ENCODE measurements around the gene LUC7L3.
"Not testable (repeated sequence)": the region's sequence is repeated elsewhere in the genome, so short reads cannot be mapped to it uniquely, and the experiment has no call there.

The LUC7L3 gene

GRCh38 chr17:50721194-50722010, 2.0 kb downstream of the LUC7L3 start:
- TF ChIP-seq, protein P1, sequence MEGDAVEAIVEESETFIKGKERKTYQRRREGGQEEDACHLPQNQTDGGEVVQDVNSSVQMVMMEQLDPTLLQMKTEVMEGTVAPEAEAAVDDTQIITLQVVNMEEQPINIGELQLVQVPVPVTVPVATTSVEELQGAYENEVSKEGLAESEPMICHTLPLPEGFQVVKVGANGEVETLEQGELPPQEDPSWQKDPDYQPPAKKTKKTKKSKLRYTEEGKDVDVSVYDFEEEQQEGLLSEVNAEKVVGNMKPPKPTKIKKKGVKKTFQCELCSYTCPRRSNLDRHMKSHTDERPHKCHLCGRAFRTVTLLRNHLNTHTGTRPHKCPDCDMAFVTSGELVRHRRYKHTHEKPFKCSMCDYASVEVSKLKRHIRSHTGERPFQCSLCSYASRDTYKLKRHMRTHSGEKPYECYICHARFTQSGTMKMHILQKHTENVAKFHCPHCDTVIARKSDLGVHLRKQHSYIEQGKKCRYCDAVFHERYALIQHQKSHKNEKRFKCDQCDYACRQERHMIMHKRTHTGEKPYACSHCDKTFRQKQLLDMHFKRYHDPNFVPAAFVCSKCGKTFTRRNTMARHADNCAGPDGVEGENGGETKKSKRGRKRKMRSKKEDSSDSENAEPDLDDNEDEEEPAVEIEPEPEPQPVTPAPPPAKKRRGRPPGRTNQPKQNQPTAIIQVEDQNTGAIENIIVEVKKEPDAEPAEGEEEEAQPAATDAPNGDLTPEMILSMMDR (conservative IDR thresholded peaks at IDR 0.05; ENCODE audit: control insufficient read depth, insufficient read depth, low read depth, low read length) = no peak
- H3K4me3 ChIP-seq (ENCODE audit: control insufficient read depth, low read depth, low read length) = peak overlapping the region; percentile 91
- DNase-seq (ENCODE audit: low read depth) = peak; percentile 33

GRCh38 chr17:50722746-50723145, 3.3 kb downstream of the LUC7L3 start:
- TF ChIP-seq, protein P1 (conservative IDR thresholded peaks at IDR 0.05; ENCODE audit: control insufficient read depth, insufficient read depth, low read depth, low read length) = no peak
- no peak overlapping the region for H3K4me3 ChIP-seq (ENCODE audit: control insufficient read depth, low read depth, low read length)
- DNase-seq (ENCODE audit: low read depth) = no peak

GRCh38 chr17:50724622-50725021, 5.2 kb downstream of the LUC7L3 start:
- H3K4me3 ChIP-seq (ENCODE audit: control insufficient read depth, low read depth, low read length) = not testable (repeated sequence)

DNA sequence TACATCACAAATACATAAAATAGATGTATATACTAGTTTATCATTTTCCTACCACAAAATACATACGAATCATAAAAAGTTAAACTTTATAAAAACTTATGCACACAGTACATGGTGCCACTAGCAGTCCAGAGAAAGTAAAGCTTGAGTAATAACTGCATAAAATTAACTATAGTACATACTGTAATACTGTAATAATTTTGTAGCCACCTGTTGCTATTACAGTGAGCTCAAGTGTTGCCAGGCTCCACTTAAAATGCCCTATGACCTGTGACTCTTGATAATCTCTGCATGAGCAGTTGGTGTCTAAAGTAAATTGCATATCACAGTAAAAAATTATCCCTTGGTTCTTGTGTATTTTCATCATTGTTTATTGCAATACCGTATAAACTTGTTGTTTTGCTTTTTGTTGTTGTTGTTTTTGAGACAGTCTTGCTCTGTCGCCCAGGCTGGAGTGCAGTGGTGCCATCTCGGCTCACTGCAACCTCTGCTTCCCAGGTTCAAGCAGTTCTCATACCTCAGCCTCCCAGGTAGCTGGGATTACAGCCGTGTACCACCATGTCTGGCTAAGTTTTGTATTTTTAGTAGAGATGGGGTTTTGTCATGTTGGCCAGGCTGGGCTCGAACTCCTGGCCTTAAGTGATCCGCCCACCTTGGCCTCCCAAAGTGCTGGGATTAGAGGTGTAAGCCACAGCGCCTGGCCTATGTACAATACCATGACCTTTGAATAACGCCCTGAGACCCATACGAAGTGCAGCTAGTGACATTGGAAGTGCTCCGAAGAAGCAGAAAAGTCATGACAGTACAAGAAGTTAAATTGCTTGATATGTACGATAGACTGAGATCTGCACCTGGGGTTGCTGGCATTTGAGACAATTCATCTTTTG, 6.6 kb downstream of the LUC7L3 start:
- no peak for DNase-seq (ENCODE audit: low read depth)
- TF ChIP-seq, protein P1 (conservative IDR thresholded peaks at IDR 0.05; ENCODE audit: control insufficient read depth, insufficient read depth, low read depth, low read length) = no peak
- H3K4me3 ChIP-seq (ENCODE audit: control insufficient read depth, low read depth, low read length) = no peak overlapping the region

More at GRCh38 chr17:50724622-50725021, 5.2 kb downstream of the LUC7L3 start:
- DNase-seq (ENCODE audit: low read depth) = not testable (repeated sequence)

DNA sequence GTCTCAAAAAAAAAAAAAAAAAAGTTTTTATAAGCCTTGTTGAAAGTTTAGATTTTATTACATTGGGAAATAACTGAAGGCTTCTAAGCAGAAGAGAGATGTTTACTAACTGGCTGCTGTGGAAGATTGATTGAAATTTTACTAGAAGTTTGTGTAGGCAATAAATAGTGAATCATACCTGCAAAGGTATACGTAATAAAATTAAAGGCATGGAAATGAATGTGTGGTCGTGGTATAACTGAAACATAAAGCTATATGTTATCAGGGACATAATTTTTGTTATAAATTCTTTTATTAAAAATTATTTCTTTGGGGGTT, 8.7 kb downstream of the LUC7L3 start:
- no peak overlapping the region for H3K4me3 ChIP-seq (ENCODE audit: control insufficient read depth, low read depth, low read length)
- DNase-seq (ENCODE audit: low read depth) = no peak
- TF ChIP-seq, protein P1 (conservative IDR thresholded peaks at IDR 0.05; ENCODE audit: control insufficient read depth, insufficient read depth, low read depth, low read length) = no peak

GRCh38 chr17:50728881-50729765, 9.7 kb downstream of the LUC7L3 start:
- H3K4me3 ChIP-seq (ENCODE audit: control insufficient read depth, low read depth, low read length) = no peak overlapping the region
- DNase-seq (ENCODE audit: low read depth) = no peak
- TF ChIP-seq, protein P1 (conservative IDR thresholded peaks at IDR 0.05; ENCODE audit: control insufficient read depth, insufficient read depth, low read depth, low read length) = no peak
